Dermis blood vessel endothelial cell (primary cell): ENCODE measurements around the gene PCDHB9. TPM values are rescaled to one million over a fixed set of nuclear protein-coding genes. Genes with fewer than 3 reads are reported as not detected.
"Not testable (repeated sequence)": the region's sequence is repeated elsewhere in the genome, so short reads cannot be mapped to it uniquely, and the experiment has no call there.

Source experiments
- DNase-seq: peaks from one replicate; pipeline ENCODE4 v3.0.0; 2010
- total RNA-seq: library from RNA; depleted of rRNA; stranded (reverse); fragments of >200 nt; gene quantifications from 2 replicates; pipeline ENCODE4 v1.2.3, GENCODE V29; 2014

Gene PCDHB9
- total RNA-seq, 1 donor from 2014 or later = 0.17 TPM

DNA sequence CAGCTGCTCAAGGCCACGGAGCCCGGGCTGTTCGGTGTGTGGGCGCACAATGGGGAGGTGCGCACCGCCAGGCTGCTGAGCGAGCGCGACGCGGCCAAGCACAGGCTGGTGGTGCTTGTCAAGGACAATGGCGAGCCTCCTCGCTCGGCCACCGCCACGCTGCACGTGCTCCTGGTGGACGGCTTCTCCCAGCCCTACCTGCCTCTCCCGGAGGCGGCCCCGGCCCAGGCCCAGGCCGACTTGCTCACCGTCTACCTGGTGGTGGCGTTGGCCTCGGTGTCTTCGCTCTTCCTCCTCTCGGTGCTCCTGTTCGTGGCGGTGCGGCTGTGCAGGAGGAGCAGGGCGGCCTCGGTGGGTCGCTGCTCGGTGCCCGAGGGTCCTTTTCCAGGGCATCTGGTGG lies 2.2 kb downstream of the PCDHB9 start:
- not testable (repeated sequence) for DNase-seq

- peak; percentile 62 for DNase-seq
Measured at GRCh38 chr5:141192110-141192725, 5.3 kb downstream of the PCDHB9 start, which contains the start of gene PCDHB10. PCDHB10 (plus strand) TSS chr5:141192353; CDS start chr5:141192553, 200 bp downstream.

- not testable (repeated sequence) for DNase-seq
Measured at GRCh38 chr5:141194332-141194731, 7.4 kb downstream of the PCDHB9 start.

- DNase-seq = no peak
Measured at GRCh38 chr5:141196363-141196762, 9.4 kb downstream of the PCDHB9 start.

DNA sequence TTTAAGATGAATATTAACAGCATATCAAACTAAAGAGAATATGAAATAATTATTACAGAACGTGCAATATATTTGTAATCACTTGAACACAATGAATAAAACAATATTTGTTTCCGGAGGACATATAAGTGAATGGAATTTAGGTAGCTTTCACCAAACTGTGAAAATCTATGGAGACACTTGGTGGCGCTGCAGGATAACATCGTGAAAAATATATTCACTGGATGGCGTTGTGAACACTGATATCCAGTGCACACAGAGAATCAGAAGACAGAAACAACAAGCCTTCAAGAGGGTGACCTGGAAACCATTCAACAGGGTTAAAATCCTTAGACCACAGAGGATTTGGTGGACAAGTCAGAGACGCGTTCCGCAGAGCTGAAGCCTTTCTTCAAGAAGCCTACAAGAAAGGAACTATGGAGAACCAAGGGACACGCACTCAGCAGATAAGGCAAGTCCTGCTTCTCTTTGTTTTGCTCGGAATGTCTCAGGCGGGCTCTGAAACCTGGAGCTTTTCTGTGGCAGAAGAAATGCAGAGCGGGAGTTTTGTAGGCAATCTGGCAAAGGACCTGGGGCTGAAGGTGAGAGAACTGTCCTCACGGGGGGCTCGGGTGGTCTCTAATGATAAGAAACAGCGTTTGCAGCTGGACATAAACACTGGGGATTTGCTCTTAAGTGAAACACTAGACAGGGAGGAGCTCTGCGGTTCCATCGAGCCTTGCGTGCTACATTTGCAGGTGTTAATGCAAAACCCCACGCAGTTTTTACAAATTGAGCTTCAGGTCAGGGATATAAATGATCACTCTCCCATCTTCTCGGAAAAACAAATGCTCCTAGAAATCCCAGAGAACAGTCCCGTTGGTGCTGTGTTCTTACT lies 12.6 kb downstream of the PCDHB9 start, which contains the start of gene PCDHB11:
Gene PCDHB11, plus strand, starts transcription at position 269 of the 877 bp plus-strand sequence. Its CDS starts 148 bp downstream, at position 417.
- DNase-seq = peak; percentile 18

GRCh38 chr5:141201126-141201525 lies 14.2 kb downstream of the PCDHB9 start:
- DNase-seq = not testable (repeated sequence)

- not testable (repeated sequence) for DNase-seq
Measured at GRCh38 chr5:141201646-141202045, 14.7 kb downstream of the PCDHB9 start.

DNA sequence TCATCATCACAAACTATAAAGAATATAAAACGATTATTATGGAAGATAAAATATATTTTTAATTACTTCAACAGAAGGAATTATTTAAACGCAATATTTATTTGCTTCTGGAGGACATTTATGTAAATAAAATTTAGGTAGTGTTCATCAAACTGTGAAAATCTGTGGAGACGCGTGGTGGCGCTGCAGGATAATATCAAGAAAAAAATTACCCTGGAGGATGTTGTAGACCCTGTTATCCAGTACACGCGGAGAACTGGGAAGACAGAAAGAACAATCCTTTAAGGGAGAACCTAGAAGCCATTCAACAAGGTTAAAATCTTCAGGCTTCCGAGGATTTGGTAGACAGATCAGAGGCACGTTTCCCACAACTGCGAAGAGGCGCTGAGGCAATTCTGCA lies 21.5 kb downstream of the PCDHB9 start, which contains the start of gene PCDHB12:
Gene PCDHB12, plus strand, starts transcription at position 242 of the 400 bp plus-strand sequence. CDS start 189 bp downstream, outside the sequence.
- peak; percentile 42 for DNase-seq

DNA sequence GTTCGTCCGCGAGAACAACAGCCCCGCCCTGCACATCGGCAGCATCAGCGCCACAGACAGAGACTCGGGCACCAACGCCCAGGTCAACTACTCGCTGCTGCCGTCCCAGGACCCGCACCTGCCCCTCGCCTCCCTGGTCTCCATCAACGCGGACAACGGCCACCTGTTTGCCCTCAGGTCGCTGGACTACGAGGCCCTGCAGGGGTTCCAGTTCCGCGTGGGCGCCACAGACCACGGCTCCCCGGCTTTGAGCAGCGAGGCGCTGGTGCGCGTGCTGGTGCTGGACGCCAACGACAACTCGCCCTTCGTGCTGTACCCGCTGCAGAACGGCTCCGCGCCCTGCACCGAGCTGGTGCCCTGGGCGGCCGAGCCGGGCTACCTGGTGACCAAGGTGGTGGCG lies 23.3 kb downstream of the PCDHB9 start:
- not testable (repeated sequence) for DNase-seq

DNA sequence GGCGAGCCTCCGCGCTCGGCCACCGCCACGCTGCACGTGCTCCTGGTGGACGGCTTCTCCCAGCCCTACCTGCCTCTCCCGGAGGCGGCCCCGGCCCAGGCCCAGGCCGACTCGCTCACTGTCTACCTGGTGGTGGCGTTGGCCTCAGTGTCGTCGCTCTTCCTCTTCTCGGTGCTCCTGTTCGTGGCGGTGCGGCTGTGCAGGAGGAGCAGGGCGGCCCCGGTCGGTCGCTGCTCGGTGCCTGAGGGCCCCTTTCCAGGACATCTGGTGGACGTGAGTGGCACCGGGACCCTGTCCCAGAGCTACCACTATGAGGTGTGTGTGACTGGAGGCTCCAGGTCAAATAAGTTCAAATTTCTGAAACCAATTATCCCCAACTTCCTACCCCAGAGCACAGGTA lies 23.9 kb downstream of the PCDHB9 start:
- DNase-seq = not testable (repeated sequence)

- DNase-seq = peak; percentile 75
Measured at GRCh38 chr5:141213656-141214339, 26.8 kb downstream of the PCDHB9 start, which contains the start of gene PCDHB13. PCDHB13 (plus strand) TSS chr5:141213919; CDS start chr5:141214124, 205 bp downstream.

DNA sequence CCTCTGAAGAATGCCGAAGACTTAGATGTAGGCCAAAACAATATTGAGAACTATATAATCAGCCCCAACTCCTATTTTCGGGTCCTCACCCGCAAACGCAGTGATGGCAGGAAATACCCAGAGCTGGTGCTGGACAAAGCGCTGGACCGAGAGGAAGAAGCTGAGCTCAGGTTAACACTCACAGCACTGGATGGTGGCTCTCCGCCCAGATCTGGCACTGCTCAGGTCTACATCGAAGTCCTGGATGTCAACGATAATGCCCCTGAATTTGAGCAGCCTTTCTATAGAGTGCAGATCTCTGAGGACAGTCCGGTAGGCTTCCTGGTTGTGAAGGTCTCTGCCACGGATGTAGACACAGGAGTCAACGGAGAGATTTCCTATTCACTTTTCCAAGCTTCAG lies 27.6 kb downstream of the PCDHB9 start:
- DNase-seq = not testable (repeated sequence)

- not testable (repeated sequence) for DNase-seq
Measured at GRCh38 chr5:141215504-141215903, 28.5 kb downstream of the PCDHB9 start.

DNA sequence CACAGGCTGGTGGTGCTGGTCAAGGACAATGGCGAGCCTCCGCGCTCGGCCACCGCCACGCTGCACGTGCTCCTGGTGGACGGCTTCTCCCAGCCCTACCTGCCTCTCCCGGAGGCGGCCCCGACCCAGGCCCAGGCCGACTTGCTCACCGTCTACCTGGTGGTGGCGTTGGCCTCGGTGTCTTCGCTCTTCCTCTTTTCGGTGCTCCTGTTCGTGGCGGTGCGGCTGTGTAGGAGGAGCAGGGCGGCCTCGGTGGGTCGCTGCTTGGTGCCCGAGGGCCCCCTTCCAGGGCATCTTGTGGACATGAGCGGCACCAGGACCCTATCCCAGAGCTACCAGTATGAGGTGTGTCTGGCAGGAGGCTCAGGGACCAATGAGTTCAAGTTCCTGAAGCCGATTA lies 29.1 kb downstream of the PCDHB9 start:
- DNase-seq = not testable (repeated sequence)

- DNase-seq = peak; percentile 60
Measured at GRCh38 chr5:141223112-141223783, 36.3 kb downstream of the PCDHB9 start, which contains the start of gene PCDHB14. PCDHB14 (plus strand) TSS chr5:141223343; CDS start chr5:141223506, 163 bp downstream.

- not testable (repeated sequence) for DNase-seq
Measured at GRCh38 chr5:141224844-141225243, 37.9 kb downstream of the PCDHB9 start.

GRCh38 chr5:141225421-141225820 lies 38.5 kb downstream of the PCDHB9 start:
- DNase-seq = not testable (repeated sequence)

GRCh38 chr5:141234109-141234667 lies 47.2 kb downstream of the PCDHB9 start:
- peak; percentile 39 for DNase-seq

GRCh38 chr5:141235922-141236321 lies 49.0 kb downstream of the PCDHB9 start:
- not testable (repeated sequence) for DNase-seq

- DNase-seq = no peak
Measured at GRCh38 chr5:141236516-141237313, 49.8 kb downstream of the PCDHB9 start.
